HPDE6-E6E7 (cell line): ENCODE results near the gene FHIT.

Experiments
- DNase-seq: peaks from one replicate; pipeline ENCODE4 v3.0.0; 2011; ENCODE audit warnings: missing footprints; ENCODE audit errors: extremely low spot score

FHIT gene

DNA sequence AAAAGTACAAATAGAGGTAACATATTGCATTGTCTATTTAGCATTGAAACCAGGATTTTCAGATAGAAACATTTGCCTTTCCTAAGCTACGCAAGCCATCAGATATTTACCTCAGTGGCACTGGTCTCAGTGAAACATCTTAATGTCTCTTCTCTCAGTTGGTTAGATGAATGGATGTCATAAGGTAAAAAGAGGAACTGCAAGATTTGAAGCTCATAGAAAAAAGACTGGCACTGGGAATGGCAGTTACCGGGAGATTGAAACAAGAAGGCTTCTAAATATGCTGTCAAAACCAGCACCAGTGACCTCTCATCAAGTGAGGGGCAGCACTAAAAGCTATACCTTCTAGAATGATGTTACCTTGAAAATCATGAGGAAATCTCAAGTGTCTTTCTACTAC is 486.4 kb downstream of the FHIT start:
- no peak for DNase-seq

DNA sequence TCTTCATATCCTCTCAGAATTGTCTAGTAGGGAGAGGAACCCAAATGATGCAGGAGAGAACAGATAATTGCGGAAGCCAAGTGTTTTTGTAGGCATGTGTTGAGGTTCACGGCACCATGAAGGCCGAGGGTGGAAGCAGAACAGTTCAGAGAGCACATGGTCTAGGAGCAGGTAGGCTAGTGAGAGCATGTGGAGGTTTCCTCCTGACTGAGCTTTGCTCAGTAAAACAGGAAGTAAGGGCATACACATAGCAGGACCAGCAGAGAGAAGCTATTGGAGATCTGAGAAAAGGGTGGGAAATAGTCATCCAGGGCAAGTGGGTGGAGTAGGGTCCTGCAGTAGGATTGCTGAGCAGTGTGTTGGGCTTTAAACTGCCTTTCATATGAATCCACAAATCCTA is 491.1 kb downstream of the FHIT start:
- DNase-seq: no peak

DNA sequence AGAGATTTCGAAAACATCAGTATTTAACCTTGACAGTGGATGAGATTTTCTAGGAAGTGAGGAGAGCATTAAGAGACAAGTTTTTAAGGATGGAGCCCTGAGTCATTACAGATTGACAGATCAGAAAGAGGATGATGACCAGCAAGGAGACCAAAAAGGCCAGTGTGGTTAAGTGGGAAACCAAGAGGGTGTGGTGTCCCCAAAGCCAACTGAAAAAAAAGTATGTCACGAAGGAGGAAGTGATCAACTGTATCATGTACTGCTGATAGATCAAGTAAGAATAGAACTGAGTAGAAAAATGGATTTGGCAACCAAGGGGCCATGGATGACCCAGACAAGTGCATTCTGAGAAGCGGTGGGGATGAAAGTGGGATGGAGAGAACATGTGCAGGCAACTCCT is 491.8 kb downstream of the FHIT start:
- no peak for DNase-seq

DNA sequence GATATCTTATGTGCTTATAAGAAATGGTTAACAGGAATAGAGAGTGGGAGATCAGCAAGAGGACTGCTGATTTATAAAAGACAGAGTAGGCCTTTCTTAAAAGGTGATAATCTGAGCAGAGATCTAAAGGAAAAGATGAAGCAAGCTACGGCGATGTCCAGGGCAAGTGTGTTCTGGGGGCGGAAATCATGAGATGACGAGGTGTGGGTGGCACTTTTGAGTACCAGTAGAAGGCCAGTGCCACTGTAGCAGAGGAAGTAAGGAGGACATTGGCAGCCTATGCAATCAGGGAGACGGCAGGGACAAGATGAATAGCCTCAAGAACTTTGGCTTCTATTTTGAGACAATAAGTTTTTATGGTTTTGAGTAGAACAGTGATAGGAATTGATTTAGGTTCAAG is 492.4 kb downstream of the FHIT start:
- no peak for DNase-seq

DNA sequence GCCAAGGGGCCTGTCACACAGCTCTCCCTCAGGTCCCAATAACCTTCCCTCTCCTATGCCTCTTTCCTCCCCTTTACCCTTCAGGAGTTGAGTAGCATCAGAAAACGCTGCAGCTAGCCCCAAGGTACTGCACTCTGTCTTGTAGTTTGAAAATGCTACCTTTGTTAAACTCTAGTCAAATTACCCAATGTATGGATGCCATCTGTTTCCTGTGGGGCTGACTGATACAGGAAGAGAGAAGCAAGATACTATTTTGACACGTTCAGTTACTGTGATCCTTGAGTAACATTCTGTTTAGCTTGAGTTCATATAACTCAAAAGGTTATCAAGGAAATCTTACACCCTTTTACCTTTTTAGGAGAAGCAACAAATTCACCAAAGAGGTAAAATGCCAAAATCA is 493.1 kb downstream of the FHIT start:
- DNase-seq: no peak

DNA sequence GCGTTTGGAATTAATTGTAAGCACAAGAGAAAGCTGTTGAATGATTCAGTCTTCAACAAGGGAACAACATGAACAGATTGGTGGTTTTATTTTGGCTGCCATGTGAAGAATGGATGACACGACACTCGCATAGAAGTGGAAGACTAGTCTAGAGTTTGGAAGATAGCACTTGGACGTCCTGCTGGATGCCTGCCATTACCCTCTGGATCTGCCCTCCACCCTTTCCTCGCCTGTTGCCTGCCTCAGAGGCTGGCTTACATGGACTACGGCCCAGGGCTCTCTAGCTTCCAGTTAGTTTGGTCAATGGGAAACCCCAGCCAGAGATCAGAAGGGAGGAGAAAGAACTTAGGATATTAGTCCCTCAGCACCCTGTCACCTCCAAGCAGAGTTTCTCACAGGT is 493.5 kb downstream of the FHIT start:
- no peak for DNase-seq

DNA sequence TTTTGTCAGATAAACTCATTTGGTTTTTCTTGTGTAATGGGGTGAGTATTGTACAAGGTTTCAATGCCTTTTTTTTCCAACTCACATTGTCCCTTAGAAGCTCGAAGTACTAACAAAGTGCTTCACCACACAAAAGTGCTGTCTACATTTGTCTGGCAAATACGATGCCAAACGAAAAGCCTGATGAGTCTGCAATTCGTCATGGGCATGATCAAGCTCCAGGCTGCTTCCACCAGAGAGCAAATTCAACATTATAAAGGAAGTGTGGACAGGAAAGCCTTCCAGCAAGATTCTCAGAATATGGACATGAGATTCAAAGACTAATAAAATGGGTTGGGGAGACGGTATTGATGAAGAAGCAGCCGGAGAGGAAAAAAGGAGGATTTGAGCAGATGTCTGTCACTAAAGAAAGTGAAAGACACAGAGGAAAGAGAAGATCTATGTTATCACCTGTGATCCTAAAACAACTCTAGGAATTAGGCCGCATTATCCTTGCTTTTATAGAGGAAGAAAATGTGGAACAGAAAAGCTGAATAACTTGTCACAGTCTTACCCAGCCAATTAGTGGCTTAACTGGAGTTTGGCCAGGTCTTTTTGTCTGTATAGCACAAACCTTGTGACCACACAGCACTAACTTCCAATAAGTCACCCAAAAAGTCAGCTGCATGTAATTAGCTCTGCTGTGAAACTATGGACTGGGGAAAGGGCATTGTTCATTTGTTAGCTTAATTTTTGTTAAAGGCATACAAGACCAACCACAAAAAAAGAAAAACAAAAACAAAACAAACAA is 494.8 kb downstream of the FHIT start:
- no peak for DNase-seq

DNA sequence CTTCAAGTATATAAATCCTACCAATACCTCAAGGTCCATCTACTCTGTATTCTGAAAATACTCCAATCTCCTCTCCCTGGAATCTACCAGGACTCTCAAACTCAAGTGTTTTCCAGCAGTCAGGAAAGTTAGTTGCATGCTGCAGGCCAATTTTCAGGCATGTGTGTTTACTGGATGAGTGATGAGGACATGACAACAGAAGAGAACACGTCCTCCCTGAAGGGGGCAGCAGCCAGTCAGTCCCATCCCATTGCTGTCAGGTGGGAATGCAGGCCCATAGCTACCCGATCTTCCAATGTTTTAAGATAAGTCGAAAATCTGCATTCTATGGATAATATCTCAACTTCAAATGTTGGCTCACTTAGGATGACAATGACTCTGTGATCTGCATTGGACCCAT is 496.2 kb downstream of the FHIT start:
- no peak for DNase-seq

DNA sequence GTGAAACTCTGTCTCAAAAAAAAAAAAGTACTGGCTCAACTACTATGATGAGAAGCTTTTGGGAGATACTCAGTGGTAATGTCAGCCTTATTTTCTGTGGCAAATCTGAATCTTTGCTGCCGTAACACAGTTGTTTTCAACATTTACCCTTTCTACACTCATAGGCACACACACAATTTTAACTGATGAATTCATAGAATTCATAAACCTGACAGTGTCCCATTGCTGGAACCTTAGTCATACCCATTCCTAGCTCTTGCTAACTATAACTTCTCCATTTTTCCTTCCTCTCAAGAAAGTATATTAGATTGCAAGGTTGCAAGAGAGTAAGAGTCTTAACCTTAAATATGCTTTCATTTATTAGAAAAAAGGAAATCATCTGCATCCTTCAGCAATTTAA is 496.6 kb downstream of the FHIT start:
- DNase-seq: no peak

DNA sequence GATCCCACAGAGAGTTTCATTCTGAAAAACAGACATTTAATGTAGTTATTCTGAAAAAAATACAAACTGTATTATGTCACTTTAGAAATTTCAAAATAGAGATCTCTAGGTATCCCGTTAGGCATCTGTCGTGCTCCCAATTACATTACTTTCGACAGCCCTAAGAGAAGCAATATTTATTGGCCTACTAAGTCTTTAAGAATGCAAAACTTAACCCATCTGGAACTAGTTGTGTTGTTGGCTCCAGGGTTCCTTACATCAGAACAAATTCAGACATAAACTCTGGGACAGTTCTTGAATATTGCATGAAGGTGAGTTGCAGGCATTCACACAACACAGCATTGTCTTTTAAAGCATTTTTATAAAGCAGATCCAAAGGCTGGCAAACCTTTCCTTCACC is 498.4 kb downstream of the FHIT start:
- DNase-seq: no peak

DNA sequence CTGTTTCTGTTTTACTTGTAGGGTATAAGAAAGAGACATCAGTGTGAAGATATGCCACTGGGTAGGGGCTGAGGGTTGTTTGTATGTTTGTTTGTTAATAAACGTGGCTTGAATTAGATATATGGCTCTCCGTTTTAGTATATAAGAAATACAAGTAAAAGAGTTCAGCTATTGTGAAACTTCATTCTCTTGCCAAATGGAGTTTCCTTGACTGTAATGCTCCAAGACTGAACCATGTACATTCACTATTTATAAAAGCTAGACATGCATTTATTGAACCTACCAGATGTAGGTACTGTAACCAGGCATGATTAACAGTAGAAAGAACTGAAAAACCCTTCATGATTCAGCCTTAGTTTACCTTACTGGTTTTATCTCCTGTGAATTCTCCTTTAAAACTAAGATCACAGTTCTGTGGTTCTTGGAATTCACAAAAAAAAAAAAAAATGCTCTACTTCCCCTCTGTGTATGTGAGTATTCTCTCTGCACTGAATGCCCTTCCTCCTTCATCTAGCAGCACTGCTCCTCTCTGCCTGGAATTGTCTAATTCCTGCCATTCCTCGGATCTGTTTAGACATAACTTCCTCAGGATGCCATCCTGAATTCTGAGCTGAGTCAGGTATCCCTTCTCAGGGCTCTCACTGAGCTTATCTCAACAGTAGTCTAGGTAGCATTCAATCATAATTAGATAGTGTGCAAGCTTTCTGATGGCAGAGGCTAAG is 504.4 kb downstream of the FHIT start:
- DNase-seq: no peak

DNA sequence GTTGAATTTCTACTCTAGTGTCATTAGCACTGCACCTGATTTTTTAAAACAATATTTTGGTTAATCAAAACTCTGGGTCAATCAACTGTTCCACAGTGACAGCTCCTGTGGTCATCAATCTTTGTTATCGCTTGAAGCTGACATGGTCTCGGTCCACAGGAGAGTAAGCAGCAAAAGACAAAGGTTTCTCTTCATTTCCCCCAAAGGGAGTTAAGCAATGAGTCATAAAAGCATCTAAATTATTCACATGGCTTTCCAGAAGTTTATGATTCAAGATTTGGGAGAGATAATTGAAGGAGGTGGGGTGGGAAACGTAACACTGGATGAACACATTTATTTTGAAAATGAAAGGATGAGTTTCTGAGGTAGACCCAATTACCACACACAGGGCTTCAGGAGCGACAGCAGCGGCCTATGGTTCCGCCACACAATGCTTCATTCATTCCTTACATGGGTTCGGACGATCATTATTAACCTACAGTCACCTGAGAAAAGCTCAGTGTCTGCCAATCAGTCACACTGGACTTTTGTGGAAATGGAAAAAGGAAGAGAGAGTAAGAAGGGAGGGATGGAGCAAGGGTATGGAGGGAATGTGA is 505.1 kb downstream of the FHIT start:
- no peak for DNase-seq

DNA sequence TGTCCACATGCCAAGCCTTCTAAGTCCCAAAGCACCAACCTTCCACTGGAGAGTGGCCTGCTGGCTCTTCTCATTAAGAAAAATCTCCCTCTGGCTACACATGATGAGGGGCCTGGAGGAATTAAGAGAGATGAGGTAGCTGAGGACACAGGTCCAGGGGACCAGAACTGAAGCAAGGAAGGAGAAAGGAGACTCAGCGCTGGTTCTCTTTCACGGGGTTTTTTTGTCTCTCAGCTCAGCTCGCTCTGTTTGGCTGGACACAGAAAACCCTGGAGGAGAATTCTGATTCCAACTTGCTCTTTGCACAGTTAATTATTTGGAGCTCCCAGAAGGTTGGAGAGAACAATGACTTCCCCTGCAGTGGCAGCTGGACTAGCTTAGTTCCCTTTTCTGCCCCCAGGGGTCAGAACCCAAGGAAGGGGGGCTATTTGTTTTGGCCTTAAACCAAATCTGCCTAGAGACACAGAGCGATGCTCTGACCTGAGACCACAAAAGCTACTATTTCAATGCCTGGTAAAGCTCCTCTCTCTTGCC is 507.6 kb downstream of the FHIT start:
- DNase-seq: no peak

DNA sequence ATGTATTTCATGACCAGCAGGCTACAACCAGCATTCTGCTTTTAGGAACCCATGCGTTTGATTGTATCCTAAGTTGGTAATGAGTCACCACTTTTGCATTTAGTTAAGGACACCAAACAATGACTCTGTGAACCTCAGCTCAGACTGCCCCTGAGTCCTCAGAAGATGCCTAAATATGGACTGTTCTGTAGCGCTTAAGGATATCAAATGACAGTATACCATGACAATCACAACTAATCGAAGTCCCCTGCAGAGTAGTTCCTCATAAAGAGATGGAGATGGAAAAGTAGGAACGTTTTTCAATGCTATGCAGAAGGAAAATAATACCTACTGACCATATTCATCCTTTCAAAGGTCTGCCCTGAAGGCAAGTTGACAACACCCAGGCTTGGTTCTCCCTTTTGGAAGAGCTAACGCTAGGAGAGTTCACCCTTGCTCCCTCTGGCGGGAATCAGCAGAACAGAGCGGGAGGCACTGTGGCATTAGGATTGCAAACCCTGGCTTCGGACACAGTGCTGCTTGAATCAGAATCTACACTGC is 508.6 kb downstream of the FHIT start:
- no peak for DNase-seq

DNA sequence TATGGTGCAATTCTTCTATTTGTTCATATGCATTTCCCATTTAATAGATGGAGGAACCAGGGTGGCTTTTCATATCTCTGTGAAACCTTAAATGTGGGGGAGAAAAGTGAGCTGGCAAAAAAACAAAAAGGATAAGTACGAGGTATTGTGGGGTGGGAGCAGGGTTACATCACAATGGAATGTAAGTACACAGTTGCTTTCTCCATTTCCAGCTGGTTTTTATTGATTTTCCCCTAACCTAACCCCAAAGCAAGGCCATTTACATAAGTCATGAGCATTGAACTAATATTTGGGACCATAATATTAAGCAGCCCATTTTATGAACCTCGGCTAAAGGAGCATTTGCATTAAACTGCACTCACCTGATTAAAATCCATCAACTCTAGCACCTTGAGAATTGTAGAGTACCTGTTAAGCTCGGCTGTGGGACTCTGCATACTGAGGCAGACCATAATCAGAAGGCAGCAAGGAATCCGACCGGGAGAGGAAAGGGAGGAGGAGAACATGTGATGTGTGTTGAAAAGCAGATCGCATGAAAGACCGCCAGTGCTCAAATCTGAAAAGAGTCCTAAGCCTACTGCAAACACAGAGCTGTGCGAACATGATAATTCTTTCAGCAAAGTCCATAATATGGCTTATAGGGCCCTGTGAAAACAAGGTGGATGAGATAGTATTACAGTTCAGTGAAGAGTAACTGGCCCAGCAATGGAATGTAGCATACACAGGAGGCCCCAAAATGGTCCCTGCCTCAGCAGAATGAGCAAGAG is 513.4 kb downstream of the FHIT start:
- DNase-seq: no peak

DNA sequence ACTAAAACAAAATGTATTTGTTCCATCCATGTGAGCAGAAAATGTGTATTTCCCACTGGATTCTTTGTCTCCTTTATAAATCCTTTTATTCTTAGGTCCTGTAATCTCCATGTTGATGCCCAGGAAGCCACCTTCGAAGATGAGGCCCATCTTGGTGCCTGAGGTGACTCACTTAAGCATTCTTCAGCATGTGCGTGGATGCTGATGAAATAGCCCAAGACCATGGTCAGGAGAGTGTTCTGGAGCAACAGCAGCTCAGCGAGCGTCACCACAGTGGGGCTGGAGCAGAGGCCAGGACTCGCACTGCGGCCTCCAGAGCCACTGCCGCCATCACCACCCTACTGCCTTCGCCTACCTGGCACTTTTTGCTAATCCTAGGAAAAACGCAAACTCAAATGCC is 520.9 kb downstream of the FHIT start:
- no peak for DNase-seq

DNA sequence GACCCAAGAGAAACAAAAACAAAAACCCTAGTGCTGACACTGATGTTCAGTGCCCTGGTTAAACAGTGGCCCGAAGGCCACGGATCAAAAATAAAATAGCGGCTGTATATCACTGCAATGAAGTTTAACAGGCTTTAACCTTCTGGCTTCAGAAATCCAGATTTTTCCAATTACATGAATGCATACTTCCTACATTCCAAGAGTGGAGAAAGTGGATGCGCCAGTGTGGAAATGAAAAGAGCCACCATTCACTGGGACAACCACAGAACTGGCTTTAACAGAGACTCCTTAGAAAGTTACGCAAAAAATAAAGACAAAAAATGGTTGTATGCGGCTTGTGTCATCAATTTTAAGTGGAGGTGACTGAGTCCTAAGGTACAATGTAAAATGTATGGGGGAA is 522.2 kb downstream of the FHIT start:
- no peak for DNase-seq

DNA sequence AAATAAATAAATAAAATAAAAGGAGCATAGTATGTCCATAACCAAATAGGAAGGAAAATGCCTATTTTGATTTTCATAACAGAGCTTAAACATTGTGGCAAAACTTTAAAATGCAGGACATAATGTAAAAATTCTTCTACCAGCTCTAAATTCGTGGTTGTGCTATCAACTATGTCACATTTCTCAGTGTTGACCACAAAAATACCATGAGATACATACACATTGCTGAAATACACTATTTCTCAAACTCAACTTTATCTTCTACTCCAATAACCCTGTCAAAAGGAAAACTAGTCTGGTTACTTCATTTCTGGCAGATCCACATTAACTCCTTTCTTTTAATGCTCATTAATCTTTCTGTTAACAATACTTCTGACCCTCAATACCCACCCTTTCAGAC is 523.2 kb downstream of the FHIT start:
- no peak for DNase-seq

DNA sequence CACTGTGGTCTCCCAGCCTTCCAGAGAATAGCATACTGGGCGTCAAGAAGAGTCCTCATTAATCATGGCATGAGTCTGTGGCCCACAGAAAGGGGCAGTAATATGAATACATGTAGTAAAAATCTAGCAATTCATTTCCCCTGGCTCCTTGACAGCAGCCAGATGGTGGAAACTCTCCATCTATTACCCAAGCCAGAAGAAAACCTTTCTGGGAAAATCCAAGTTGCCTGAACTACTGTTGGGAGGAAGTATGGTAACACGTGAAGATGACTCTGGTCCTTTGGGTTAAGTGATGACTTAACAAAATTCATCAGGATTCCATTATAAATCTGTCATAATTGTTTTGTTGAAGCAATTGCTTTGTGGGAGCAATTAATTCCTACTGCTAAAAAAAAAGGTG is 530.5 kb downstream of the FHIT start:
- DNase-seq: no peak

DNA sequence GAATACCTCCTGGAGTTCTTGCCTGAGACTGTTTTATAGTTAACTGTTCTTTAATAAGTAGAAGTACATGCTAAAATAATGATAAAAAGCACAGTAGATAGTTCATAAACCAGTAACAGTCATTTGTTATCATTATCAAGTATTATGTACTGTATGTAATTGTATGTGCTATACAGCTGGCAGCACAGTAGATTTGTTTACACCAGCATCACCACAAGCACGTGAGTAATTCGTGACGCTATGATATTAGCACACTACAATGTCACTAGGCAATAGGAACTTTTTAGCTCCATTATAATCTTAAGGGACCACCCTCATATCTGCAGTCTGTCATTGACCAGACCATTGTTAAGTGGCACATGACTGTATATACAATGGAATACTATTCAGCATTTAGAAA is 534.7 kb downstream of the FHIT start:
- no peak for DNase-seq

DNA sequence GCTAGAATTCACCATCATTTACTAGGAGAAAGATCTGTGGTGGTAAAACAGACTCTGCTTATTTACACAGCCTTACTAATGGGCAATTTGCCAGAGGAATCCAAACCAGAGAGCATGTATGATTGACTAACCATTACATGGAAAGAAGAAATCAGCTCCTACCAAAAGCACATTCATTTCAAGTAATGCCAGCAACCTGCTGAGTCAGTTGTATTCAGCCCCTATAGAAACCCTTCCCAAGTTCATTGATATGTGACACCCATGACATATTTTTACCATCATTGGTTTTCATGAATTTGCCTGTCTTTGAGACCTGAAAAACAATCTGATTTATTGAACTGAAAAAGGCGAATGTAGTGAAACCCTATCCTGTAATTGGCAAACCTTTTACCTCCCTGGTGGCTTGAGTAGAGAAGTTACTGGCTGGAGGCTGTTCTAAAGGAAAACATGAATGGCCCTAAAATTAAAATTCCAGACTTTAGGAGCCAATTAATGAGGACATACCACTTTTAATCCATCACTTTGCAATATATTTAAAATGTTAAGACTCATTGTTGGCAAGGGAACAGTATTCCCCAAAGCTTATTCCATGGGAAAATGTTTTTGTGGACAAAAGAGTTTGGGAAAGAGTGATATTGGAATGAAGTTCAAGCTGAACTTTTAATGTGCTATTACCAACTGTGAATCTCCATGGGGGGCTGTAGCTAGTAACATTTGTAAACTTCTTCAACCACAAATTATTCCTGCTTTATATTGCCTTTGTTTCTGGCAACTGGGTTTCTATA is 542.9 kb downstream of the FHIT start:
- DNase-seq: no peak
